KOPT-K1 (cell line): ENCODE data around the gene TMEM132E.

ENCODE experiments used
- H3K27ac ChIP-seq: fragments of 200-600 bp; sonication (generic); 2 replicates; pipeline ENCODE4 v1.5.1; 2016; ENCODE audit warnings: antibody characterized with exemption, mild to moderate bottlenecking, low read depth, low read length; ENCODE audit not compliant: poor library complexity, severe bottlenecking
- H3K36me3 ChIP-seq: fragments of 200-600 bp; sonication (generic); 2 replicates; pipeline ENCODE4 v1.5.1; 2017; ENCODE audit warnings: antibody characterized with exemption, mild to moderate bottlenecking, low read length, moderate library complexity; ENCODE audit not compliant: insufficient read depth
- H3K9me3 ChIP-seq: fragments of 200-600 bp; sonication (generic); 2 replicates; pipeline ENCODE4 v1.5.1; 2017; ENCODE audit warnings: antibody characterized with exemption, low read length, mild to moderate bottlenecking; ENCODE audit not compliant: insufficient read depth, poor library complexity, severe bottlenecking

The TMEM132E gene

DNA sequence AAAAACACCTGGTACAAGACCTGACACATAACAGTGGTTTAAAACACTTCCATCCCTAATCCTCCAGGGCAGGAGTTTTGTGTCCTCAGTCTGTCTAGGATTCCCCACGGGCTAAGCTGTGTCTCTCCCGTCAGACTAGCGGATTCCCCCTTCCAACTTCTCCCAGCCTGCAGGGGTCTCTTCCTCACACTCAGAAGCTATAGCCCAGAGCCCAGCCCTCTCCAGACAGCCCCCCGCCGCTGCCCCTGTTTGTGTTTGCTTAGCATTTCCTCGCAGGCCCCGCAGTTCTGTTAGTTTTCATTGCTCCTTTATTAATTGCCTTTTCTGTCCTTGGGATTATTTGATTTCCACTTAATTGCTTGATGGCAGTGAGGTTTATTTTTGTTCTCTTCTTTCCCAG is 91.2 kb downstream of the TMEM132E start:
- H3K36me3 ChIP-seq: no peaks in the 10 kb centered on the region
- H3K9me3 ChIP-seq: no peaks in the 10 kb centered on the region
- H3K27ac ChIP-seq: no peak overlapping the region

DNA sequence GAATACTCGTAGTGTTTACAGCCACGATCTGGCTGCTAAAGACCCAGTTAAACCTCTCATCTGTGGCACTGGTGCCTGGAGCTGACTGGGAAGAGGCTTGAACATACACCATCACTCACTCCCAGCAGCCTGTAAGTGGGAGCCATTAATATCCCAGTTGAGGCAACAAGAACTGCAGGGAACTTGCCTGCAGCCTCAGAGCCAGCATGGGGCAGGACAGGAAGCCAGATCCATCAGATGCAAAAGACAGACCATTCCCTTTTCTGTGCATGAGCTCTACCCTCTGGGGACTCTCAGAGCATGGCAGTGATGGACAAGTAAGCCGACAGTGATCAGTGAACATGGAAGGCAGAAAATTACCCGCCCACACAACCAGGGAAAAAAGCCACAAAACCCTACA is 91.8 kb downstream of the TMEM132E start:
- Histone ChIP-seq H3K36me3 (no peaks in the 10 kb centered on the region), H3K9me3 (no peaks in the 10 kb centered on the region), H3K27ac (no peak overlapping the region)

DNA sequence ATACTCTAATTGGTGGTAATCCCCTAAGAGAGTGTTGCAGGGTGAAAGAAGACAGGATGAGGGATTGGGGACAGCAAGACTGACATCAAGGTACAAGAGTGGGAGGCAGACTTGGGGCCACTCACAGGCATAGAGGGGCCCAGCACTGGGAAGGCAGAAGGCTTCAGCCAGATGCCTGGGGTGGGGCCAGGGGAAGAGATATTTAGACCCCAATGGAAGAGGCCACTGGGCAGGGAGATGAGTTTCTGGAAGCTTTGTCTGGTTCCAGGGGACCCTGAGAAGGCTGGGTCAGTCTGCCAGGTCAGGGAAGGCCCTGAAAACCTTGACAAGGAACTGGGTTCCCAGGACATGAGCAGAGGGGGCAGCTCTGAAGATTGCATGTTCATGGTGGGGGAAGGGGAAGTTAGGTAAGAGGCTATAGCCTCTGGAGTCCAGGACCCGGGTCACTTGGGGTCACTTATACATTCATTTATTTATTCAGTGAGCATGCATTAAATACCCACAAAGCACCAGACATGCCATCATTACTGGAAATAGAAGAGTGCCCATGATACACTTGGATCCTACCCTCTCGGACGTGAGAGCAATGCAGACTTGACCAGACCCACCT is 92.9 kb downstream of the TMEM132E start:
- Histone ChIP-seq H3K36me3 (no peaks in the 10 kb centered on the region), H3K9me3 (no peaks in the 10 kb centered on the region), H3K27ac (no peak overlapping the region)

DNA sequence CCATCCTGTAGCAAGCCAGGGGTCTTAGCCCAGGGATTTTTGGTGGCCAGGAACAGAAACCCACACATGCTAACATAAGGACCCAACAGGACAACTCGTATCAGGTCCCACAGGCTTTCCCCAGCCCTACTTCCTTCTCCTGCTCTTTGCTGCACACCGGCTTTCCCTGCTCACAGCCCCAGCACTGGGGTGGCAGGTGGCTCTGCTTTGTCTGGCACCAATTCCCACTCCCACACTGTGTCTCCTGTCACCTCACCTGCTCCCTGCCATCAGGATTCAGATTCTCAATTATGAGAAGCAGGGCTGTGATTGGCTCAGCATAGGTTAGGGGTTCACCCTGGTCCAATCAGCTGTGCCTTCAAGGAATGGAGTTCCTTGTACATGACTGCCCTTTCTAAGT is 94.1 kb downstream of the TMEM132E start:
- Histone ChIP-seq H3K27ac (no peak overlapping the region), H3K36me3 (no peaks in the 10 kb centered on the region), H3K9me3 (no peaks in the 10 kb centered on the region)

DNA sequence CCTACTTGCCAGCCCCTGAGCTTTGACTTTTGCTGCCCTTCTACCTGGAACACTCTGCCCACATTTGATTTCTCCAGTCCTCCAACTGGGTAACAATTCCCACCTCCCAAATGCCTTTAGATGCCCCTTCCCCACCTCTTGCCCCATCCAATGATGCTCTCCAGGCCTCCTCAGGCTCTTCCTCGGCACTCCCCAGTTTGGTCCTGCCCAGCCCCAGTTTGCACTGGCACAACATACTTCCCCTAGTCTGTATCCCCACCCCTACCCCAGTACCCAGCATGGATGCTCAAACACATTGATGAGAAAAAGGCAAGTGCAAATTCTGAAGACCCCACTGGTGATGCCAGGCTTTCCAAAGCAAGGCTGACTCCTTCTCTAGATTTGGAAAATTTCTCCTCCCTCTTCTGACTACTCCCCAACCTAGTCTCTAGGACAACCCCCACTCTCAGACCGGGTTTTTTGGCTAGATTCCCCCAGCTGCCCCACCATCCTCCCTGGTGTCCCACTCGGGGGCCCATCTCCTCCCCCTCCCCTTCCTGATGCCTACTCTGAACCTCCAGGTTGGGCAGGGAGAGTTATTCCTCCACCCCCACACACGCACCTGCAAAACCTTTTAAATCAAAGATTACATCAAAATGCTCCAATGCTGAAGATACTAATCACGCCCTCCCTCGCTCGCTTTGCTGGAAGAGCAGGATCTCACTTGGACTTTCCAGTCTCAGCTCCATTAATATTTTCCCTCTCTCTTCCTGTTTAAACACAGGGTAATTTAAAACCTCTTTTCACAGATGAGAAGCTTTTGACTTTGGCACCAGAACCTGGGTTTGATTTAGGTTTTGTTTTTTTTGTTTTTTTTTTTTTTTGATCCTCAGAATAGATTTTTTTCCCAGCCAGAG is 94.9 kb downstream of the TMEM132E start:
- Histone ChIP-seq H3K27ac (no peak overlapping the region), H3K36me3 (no peaks in the 10 kb centered on the region), H3K9me3 (no peaks in the 10 kb centered on the region)

DNA sequence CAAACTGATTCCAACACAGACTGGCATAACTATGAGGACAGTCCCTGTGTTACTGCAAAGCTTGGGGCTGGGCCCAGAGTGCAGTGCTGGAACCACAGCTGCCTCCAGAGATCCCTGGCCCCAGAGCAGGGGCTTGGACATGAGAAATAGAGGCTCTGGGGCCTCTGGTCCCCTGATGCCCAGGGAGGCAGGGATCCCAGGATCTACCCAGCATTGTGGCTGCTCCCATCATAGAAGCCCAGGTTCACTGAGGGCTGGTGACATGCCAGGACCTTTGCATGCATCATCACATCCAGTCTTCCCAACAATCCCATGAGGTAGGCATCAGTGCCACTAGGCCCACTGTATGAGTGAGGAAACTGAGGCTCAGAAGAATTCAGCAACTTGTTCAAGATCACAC is 95.8 kb downstream of the TMEM132E start:
- Histone ChIP-seq H3K36me3 (no peaks in the 10 kb centered on the region), H3K9me3 (no peaks in the 10 kb centered on the region), H3K27ac (no peak overlapping the region)

DNA sequence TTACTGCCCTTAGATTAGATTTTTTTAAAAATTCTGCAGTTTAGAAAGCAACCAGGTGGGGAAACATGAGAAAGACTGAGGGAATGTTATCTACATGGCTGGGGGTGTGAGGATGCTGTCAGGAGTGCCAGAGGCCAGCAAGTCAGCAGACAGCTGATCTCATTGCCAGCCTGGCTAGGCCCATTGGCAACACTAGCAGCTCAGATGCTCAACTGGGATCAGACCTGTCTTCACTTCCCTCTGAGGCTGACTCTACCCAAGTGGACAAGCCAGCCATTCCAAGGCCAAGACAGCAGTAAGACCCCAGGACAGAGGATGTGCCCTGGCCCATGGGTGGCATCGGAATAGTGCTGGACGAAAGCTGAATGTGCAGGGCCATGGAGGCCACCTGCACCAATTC is 96.2 kb downstream of the TMEM132E start:
- no peaks in the 10 kb centered on the region for H3K9me3 ChIP-seq
- H3K36me3 ChIP-seq: no peaks in the 10 kb centered on the region
- H3K27ac ChIP-seq: no peak overlapping the region

DNA sequence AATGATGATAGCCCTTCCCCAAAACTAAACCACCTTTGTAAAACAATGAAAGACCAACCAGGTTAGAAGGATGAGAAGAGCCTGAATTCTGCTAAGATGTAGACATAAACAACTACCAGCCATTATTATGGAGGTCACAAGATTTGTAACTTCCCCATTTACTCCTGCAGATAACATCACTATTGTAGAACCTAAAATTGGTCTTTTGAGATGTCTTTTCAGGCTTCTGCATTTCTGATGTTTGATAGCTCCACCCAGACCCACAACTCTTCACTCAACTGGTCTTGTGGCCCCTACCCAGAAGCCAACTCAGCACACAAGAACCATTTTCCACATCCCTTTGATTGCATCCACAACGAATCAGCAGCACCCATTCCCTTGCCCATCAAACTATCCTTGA is 100.8 kb downstream of the TMEM132E start:
- Histone ChIP-seq H3K9me3 (no peaks in the 10 kb centered on the region), H3K36me3 (no peaks in the 10 kb centered on the region), H3K27ac (no peak overlapping the region)

DNA sequence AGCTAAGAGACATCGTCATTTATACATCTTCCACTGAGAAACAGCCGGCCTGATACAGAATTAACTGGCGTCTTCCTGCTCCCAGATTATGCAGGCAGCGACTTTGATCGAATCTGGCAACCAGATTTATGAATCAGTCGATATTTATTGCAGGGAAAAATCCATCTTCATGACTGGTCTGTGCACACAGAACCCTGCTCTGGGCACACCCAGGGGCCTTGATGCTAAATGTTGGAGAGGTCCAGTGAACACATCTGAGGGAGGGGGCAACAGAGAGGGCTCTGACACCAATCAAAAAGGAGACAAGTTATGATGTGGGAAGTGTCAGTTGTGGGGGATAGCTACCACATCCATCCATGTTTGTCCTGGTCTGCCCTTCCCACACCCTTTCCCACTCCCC is 102.9 kb downstream of the TMEM132E start:
- H3K36me3 ChIP-seq: no peaks in the 10 kb centered on the region
- H3K27ac ChIP-seq: no peak overlapping the region

DNA sequence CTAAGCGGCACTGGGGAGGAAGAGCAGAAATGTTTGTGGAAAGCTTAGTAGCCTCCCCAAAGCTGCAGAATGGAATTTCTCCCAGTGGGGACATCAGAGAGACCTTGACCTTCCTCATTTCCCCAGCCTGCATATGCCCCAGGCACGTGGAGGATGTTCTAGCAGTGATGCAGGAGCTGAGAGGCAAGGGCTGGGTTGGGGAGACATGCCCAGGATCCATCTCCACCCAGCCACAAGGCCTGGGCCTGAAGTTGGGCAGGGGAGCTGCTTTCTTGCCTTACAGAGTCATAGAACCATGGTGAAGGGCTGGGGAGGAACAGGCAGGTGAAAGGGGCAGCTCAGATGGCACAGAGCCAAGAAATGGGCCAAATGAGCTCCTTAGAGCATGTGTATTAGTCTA is 104.0 kb downstream of the TMEM132E start:
- H3K36me3 ChIP-seq: no peaks in the 10 kb centered on the region
- H3K27ac ChIP-seq: no peak overlapping the region
- H3K9me3 ChIP-seq: no peaks in the 10 kb centered on the region

More for the DNA sequence above, 102.9 kb downstream of the TMEM132E start:
- no peaks in the 10 kb centered on the region for H3K9me3 ChIP-seq
